ENCODE measurements around the gene FXR1.

DNA sequence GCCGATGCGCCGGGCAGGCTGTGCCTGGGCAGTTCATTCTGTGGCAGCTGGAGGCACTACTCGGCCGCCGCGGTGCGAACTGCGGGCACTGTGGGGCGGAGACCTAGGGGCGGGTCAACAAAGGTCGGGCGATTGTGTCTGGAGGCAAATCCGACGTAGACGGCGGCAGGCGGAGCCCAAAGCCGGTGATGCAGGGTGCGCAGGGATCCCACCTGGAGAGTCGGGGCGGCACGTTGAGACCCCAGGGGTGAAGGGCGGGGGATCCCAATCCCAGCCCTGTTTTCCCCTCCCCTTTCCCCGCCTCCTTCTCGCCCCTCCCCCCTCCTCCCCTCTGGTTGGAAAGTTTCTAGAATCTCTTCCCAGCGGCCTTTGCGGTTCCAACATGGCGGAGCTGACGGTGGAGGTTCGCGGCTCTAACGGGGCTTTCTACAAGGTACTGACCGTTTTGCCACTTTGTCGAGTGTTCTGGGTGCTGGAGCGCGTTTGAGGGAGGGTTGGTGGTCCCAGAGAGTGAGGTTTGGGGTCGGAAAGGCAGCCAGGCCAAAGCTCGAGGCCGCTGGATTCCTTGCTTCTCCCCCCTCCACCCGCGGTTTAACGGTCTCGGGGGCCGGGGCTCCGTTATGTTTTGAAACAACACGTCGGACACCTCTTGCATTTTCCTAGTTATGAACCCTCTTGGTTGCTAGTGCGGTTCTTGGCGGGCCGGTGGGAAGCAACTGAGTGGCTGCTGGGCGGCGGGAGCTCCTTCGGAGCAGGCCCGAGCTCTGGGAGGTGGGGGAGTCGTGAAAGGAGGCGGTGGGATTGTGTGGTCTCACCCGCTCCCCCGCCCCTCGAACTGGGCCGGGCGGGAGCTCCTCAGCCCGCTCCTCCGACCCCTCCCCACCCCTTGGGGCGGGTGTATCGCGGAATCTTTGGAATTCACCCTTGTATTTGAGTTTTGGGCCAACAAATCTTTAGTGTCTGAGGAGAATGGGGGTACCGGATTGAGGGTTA lies at the start of gene FXR1:
- no peak for TF ChIP-seq POLR2A (IDR thresholded peaks at IDR 0.05)
- TF ChIP-seq, protein P1, sequence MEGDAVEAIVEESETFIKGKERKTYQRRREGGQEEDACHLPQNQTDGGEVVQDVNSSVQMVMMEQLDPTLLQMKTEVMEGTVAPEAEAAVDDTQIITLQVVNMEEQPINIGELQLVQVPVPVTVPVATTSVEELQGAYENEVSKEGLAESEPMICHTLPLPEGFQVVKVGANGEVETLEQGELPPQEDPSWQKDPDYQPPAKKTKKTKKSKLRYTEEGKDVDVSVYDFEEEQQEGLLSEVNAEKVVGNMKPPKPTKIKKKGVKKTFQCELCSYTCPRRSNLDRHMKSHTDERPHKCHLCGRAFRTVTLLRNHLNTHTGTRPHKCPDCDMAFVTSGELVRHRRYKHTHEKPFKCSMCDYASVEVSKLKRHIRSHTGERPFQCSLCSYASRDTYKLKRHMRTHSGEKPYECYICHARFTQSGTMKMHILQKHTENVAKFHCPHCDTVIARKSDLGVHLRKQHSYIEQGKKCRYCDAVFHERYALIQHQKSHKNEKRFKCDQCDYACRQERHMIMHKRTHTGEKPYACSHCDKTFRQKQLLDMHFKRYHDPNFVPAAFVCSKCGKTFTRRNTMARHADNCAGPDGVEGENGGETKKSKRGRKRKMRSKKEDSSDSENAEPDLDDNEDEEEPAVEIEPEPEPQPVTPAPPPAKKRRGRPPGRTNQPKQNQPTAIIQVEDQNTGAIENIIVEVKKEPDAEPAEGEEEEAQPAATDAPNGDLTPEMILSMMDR (IDR thresholded peaks at IDR 0.05): peak in 1 of 3 donors; percentile 30

All from lower leg skin (tissue), 3 donors.